Mesothelial cell of epicardium (in vitro differentiated cells): ENCODE data around the gene INSIG1. TPM values are rescaled to one million over a fixed set of nuclear protein-coding genes. Genes with fewer than 3 reads are reported as not detected.

Experiments used
- DNase-seq, 2 experiments: peaks; one replicate each; pipeline ENCODE4 v3.0.0; 2021; ENCODE audit warnings: low spot score in 2 of 2; ENCODE audit not compliant: unreplicated experiment in 2 of 2
- H3K27ac Mint-ChIP-seq: 2 replicates; pipeline ENCODE4 v1.8.0; 2021; ENCODE audit warnings: mixed read lengths
- H3K27me3 Mint-ChIP-seq: 2 replicates; pipeline ENCODE4 v1.8.0; 2021; ENCODE audit warnings: low read depth, mixed read lengths
- H3K36me3 Mint-ChIP-seq: 2 replicates; pipeline ENCODE4 v1.8.0; 2021; ENCODE audit warnings: mixed read lengths
- H3K4me1 Mint-ChIP-seq: 2 replicates; pipeline ENCODE4 v1.8.0; 2021; ENCODE audit warnings: mixed read lengths
- H3K4me3 Mint-ChIP-seq: 2 replicates; pipeline ENCODE4 v1.8.0; 2021; ENCODE audit warnings: mild to moderate bottlenecking, moderate library complexity, mixed read lengths
- H3K9me3 Mint-ChIP-seq: 2 replicates; pipeline ENCODE4 v1.8.0; 2021; ENCODE audit warnings: mixed read lengths
- CTCF ChIP-seq: fragments of 200-600 bp; sonication (generic); IDR thresholded peaks from one replicate; pipeline ENCODE4 v1.5.0; 2021; ENCODE audit warnings: antibody characterized with exemption; ENCODE audit not compliant: unreplicated experiment
- total RNA-seq: library from RNA; stranded (reverse); gene quantifications from 3 replicates; pipeline ENCODE4 v1.2.1, GENCODE V29; 2021

The INSIG1 gene
- total RNA-seq, 1 donor from 2014 or later: 38.2 TPM

- no peak for DNase-seq
- Mint-ChIP-seq H3K9me3 (peaks cover 4% of the 10 kb centered on the region), H3K4me1 (no peaks in the 10 kb centered on the region), H3K36me3 (no peaks in the 10 kb centered on the region), H3K4me3 (no peak overlapping the region), H3K27ac (no peak overlapping the region), H3K27me3 (peaks cover 3% of the 10 kb centered on the region)
- TF ChIP-seq CTCF: no peak
Observed at GRCh38 chr7:155270861-155271260, 26.8 kb upstream of the INSIG1 start.

GRCh38 chr7:155274633-155275355 lies 22.9 kb upstream of the INSIG1 start:
- Mint-ChIP-seq H3K27ac (no peak overlapping the region), H3K9me3 (no peaks in the 10 kb centered on the region)

GRCh38 chr7:155276042-155276799 lies 21.5 kb upstream of the INSIG1 start:
- Mint-ChIP-seq H3K36me3 (no peaks in the 10 kb centered on the region), H3K4me1 (no peaks in the 10 kb centered on the region), H3K4me3 (no peak overlapping the region), H3K9me3 (no peaks in the 10 kb centered on the region), H3K27ac (no peak overlapping the region), H3K27me3 (peaks cover 5% of the 10 kb centered on the region)
- DNase-seq: no peak
- TF ChIP-seq CTCF: no peak

More at GRCh38 chr7:155274633-155275355, 22.9 kb upstream of the INSIG1 start:
- Mint-ChIP-seq H3K36me3 (no peaks in the 10 kb centered on the region), H3K27me3 (peaks cover 5% of the 10 kb centered on the region), H3K4me1 (no peaks in the 10 kb centered on the region), H3K4me3 (no peak overlapping the region)
- no peak for DNase-seq
- no peak for TF ChIP-seq CTCF

GRCh38 chr7:155276800-155277375 lies 20.8 kb upstream of the INSIG1 start:
- no peak overlapping the region for H3K4me3 Mint-ChIP-seq
- no peaks in the 10 kb centered on the region for H3K4me1 Mint-ChIP-seq
- no peaks in the 10 kb centered on the region for H3K9me3 Mint-ChIP-seq
- no peak for DNase-seq
- no peaks in the 10 kb centered on the region for H3K36me3 Mint-ChIP-seq
- TF ChIP-seq CTCF: no peak
- no peak overlapping the region for H3K27ac Mint-ChIP-seq
- peaks cover 5% of the 10 kb centered on the region for H3K27me3 Mint-ChIP-seq

- Mint-ChIP-seq H3K27ac (no peak overlapping the region), H3K27me3 (peaks cover 5% of the 10 kb centered on the region), H3K4me3 (no peak overlapping the region), H3K36me3 (no peaks in the 10 kb centered on the region), H3K9me3 (no peaks in the 10 kb centered on the region), H3K4me1 (no peaks in the 10 kb centered on the region)
- TF ChIP-seq CTCF: no peak
- no peak for DNase-seq
Observed at GRCh38 chr7:155277385-155277994, 20.2 kb upstream of the INSIG1 start.
